NCI-H2081 (cell line): ENCODE data around the gene TPO.

Experiments
- DNase-seq, 2 experiments: peaks; one replicate each; lab custom pipeline; 2025; lab: John Stamatoyannopoulos, UW

The TPO gene

DNA sequence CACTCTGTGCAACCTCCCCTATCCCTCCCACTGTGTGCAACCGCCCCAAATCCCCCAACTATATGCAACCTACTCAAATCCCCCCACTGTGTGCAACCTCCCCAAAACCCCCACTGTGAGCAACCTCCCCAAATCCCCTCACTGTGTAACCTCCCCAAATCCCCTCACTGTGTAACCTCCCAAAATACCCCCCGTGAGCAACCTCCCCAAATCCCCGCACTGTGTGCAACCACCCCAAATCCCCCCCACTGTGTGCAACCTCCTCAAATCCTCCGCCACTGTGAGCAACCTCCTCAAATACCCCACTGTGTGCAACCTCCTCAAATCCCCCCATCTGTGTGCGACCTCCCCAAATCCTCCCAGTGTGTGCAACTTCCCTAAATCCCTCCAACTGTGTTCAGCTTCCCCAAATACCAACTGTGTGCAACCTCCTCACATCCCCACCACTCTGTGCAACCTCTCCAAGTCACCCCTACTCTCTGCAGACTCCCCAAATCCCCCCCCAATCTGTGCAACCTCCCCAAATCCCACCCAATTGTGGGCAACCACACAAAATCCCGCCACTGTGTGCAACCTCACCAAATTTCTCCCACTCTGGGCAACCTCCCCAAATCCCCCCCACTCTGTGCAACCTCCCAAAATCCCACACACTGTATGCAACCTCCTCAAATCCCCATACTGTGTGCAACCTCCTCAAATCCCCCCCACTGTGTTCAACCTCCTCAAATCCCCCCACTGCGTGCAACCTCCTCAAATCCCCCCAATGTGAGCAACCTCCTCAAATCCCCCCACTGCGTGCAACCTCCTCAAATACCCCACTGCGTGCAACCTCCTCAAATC is 114.1 kb downstream of the TPO start:
- DNase-seq: no peak

DNA sequence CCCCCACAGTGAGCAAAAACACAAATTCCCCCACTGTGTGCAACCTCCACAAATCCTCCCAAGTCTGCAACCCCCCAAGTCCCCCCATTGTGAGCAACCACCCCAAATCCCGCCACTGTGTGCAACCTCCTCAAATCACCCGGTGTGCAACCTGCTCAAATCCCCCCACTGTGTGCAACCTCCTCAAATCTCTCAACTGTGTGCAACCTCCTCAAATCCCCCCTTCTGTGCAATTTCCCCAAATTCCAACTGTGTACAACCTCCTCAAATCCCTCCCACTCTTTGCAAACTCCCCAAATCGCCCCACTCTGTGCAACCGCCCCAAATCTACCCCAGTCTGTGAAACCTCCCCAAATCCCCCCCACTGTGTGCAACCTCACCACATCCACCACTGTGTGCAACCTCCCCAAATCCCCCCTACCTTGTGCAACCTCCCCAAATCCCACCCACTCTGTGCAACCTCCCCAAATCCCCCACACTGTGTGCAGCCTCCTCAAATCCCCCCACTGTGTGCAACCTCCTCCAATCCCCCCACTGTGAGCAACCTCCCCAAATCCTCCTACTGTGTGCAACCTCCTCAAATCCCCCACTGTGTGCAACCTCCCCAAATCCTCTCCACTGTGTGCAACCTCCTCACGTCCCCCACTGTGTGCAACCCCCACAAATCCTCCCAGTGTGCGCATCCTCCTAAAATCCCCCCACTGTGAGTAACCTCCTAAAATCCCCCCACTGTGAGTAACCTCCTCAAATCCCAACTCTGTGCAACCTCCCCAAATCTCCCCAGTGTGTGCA is 115.2 kb downstream of the TPO start:
- no peak for DNase-seq

DNA sequence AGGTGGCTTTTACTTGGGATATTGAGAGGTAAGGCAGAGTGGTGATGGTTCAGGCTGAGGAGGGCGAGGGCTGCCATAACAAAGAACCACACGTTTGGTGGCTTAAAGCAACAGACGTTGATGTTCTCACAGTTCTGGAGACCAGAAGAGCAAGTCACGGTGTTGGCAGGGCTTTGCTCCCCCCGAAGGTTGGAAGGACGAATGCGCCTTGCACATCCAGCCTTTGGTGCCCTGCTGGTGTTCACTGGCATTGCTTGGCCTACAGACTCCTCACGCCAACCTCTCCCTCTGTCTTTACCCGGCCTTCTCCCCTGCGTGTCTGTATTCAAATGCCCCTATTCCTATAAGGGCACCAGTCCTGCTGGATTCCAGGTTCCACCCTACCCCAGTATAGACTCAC is 125.4 kb downstream of the TPO start:
- peak; percentile 60 to 68 for DNase-seq

DNA sequence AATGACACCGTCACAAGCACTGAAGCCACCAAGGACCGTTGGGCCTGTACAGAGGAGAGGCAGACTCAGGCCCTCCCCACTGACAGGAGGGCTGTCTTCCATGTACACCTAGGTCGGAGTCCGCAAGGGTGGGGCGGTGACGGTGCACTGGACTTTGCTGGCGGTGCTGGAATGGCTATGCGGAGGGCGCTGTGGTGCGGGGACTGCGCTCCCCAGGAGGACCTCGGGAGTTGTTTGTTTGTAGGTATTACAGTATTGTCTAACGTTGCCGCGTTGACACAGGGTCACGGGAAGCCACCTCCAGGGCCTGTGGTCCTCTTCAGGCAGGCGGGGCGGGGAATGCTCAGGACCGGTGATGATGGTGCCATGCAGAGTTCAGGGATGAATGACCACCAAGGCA is 126.2 kb downstream of the TPO start:
- DNase-seq: no peak

DNA sequence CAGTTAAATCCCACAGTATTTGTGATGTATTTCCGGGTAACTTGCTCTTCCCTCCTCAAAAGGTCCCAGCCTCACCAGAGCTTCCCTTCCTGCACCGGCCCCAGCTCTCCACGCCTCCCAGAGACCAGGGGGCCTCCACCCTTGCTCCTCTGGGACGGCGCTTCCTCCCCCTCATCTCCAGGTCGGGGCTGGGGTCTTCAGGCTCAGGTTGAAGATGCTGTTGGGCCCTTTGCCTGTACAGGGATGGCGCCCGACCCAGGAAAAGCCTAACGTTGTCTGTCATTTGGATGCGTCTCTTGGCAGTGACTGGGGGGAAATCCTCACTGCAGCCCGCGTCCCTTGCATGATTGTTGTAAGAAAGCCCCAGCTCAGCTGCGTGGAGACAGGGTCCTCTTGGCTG is 126.7 kb downstream of the TPO start:
- DNase-seq: no peak

DNA sequence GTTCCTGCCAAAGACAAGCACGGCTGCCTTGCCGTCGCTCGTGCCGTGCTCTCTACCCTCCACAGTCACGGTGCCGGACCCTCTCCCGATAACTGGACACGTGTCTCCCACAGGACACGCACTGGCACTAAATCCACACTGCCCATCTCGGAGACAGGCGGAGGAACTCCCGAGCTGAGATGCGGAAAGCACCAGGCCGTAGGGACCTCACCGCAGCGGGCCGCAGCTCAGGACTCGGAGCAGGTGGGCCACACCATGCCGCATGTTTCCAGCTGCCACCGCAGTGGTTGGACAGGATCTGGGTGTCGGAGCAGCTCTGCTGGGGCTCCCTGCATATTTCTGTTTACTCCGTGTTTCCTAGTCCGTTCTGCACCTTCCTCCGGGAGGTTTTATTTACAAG is 127.2 kb downstream of the TPO start:
- DNase-seq: no peak

DNA sequence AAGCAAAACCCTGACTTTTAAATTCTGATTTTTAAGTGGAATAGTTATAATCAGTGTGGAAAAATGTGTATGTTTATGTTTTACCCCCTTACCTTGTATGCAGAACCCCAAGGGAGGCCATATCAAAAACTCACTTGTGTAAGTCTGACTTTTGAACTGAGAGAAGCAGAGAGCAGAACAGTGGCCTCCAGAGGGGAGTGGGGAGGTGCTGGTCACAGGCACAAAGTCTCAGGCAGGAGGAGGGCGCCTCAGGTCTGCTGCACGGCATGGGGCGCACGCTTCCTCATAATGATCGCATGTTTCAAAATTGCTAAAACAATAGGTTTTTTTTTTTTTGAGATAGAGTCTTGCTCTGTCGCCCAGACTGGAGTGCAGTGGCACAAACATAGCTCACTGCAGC is 127.8 kb downstream of the TPO start:
- no peak for DNase-seq

DNA sequence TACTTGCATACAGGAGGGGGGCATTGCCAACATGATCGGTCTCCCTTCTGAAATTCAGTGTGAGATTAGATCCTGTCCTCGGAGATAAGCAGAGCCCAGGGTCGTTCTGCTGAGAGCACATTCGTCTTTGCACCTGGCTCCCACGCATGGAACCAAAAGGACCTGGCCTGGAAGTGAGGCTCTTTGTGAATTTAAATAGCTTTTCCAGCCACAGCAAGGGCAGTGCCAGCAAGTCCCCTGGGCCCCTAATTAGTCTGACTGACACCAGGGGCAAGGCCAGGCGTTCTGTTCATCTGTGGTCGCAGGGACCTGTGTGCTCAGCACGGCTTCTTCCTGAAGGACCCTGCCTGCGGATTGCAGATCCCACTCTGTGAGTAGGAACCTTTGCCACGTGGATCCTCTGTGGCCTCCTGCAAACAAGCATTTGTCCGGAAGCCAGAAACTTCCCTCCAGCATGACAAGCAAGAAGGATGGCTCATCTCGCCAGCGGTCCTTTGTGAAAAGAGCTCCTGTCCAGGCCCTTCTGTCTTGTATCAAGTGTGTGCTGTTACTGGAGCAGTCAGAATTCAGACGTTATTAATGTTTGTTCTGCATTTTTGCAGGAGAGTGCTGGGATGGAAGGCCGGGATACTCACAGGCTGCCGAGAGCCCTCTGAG is 128.7 kb downstream of the TPO start:
- no peak for DNase-seq

DNA sequence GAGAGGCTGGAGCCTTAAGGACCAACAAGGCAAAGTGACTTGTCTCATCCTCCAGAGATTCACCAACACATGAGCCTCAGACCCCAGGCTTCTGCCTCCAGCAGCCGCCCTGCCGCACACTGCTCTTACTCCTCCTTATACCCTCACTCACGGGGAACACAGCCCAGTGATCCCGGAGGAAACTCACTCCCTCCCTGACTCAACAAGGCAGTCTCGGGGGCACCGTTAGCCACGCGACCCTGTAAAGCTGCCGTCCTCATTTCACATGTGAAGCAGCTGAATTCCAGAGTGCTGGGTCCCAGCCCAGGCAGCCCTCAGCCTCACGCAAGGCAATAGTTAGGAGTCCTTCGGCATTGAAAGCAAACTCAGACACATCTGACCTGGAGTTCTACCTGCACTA is 129.7 kb downstream of the TPO start:
- no peak for DNase-seq

DNA sequence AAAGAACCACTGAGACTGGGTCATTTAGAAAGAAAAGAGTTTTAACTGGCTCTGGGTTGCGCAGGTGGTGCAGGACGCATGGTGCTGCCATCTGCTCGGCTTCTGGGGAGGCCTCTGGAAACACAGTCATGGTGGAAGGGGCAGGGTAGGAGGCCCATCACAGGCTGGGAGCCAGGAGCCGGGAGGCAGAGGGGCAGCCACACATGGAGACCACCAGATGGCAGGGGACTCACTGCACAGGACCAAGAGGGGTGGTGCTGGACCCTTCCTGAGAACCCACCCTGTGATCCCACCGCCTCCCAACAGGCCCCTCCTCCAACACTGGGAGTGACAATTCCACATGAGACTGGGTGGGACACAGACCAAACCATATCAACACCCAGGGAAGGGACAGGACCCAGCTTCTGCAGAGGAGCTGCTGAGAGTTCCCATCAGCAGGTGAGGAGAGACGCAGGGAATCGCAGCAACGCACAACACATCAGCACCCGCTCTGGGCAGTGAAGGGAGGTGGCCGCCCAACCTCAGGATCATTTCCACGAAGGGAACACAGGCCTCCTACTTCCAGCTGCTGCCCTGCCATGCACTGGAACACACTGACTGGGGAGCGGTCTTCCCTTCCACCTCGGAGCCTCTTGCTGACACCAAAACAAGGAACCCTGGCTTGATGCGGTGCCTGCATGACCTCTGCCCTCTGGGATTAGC is 130.7 kb downstream of the TPO start:
- no peak for DNase-seq

DNA sequence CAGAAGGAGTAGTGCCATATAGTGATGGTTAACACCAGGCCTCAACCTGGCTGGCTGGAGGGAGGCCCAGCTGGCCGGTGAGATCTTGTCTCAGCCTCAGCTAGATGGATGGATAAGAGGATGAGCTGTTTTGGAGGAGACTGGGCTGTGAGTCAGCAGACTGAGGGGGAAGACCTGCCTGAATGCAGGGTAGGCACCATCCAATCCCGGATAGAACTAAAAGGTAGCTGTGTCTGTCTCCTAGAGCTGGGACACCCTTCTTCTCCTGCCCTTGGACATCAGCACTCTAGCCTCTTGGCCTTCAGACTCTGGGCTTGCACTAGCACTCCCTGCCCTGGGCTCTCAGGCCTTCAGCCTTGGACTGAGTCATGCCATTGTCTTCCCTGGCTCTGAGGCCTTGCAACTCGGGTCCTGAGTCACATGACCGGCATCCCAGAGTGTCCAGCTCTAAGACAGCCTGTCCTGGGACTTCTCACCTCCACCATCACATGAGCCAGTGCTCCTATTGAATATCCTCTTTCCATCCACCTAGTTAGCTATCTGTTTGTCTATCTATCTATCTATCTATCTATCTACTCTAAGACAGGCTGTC is 131.3 kb downstream of the TPO start:
- no peak for DNase-seq

DNA sequence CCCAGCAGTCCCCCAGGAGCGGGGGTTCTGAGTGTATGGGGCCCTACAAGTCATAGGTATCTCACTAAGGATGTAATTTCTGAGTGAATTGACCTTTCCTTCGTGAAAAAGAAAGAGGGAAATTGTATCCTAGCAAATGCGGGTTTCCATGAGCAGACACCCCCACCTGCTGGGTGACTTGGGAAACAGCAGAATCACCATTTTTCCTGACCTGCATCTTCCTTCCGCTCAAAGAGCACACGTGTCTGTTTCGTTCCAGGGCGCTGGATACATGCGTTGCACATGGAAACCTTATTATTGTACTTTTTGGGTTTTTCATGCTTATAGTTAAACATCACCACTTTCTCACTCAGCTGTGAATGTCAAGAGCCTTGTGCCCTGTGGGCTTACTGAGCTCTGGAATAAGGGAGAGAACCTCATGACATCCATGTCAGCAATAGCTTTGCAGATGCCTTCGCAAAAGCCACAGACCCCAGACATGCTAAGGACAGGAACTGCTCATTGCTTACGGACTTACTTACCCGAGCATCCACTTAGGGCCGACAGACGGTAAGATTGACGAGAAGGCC is 132.8 kb downstream of the TPO start:
- peak; percentile 70 to 79 for DNase-seq

DNA sequence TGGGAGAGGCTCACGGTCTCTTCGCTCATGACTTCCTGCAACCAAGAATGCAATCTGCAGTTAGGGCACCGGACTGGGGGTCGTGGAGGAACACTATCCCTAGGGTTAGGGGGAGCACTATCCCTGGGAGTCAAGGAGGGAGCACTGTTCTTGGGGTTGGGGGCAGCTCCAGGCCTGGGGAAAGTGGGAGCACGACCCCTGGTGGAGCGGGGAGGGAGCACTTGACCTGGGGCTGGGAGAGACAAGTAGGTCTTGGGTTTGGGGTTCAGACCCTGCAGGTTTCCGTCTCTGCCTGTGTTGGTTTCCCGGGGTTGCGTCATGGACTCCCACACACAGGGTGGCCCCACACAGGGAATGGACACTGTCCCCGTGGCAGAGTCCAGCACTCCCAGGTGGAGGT is 133.6 kb downstream of the TPO start:
- DNase-seq: no peak

DNA sequence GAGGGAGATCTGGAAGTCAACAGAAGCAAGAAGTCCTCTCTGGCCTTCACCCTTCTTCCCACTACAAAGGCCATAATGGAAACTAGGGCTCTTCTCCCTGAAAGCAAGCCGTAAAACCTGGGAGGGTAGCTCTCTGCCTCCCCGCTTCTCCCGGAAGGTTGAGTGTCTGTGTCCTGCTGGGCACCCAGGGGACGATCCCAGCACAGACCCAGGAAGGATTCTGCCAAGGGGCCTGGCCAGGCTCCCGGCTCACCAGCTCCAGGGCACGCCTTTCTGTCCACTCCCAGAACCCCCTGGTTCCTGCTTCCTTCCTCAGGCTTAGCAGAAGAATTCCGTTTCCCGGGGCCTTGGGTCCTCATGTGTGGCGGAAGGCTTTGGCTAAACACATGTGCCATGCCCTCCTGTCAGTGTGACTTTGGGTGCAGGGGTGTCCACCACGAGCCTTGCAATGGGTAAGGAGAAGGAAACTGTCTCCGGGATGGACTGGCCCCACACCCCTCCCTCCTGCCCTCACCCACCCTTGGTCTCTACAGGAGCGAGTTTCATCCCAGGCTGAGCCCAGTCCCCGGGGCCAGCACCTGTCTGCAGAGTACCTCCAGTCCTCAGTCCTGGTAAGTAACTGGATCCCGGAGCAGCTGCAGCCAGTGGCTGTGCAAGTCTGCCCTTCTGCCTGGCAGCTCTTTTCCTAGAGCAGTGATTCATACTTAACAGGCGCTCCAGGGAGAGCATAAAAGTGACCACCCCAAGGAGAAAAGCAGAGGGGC is 135.8 kb downstream of the TPO start:
- DNase-seq: no peak

DNA sequence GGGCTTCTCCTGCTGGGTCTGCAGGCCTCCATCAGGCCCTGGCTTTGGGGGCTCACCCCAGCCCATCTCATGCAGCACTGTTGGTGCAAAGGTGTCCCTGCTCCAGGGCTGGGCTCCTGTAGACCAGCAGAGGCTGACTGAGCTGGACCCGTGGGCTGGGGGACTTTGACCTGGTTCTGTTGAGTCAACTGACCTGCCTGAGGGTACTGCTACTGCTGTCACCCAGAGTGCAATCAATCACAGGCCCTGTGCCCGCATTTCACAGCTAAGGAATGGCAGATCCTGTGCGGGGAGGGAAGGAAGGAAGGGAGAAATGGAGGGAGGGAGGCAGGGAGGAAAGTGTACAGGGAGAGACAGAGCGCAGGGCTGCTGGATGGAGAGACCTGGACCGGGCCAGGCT is 136.8 kb downstream of the TPO start:
- no peak for DNase-seq

DNA sequence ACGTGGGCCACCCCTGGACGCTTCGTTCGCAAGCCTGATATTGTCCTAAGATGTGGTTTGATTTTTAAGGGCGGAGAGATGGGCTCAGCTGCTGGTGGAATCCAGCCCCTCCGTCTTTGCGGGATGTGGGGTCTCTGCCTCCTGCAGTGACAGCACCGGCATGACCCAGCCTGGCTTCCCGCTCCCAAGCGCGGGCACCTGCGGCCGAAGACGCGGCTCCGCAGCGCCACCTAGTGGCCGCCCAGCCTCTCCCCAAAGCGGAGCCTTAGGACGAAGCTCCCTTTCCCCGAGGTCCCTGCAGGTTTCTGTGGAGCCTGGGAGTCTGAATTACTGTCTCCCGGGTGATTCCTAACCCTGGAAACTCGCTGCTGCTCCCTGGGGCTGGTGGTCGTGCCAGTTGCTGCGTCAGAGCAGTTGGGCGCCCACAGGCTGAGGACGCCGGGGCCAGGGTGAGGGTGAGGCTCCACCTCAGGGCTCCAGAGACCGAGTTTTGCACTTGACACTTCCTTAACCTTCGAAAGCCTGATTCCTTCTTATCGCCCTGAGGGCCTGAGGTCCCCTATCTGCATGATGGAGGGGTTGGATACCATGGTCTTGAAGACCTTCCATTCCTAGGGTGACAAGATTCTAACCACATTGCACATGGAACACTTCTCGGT is 137.5 kb downstream of the TPO start:
- peak; percentile 59 to 64 for DNase-seq

DNA sequence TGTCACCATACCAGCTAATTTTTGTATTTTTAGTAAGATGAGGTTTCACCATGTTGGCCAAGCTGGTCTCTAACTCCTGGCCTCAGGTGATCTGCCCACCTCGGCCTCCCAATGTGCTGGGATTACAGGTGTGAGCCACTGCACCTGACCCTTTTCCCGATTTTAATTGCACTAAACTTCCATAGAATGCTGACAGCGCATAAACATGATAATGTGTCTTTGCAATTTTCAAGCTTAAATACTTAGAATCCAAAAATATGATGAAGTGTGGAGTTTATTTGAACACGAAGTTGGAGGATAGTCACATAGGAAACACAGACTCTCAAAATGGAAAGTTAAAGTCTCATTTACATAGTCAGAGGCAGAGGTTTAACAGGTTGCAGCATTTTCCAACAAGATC is 138.6 kb downstream of the TPO start:
- no peak for DNase-seq

DNA sequence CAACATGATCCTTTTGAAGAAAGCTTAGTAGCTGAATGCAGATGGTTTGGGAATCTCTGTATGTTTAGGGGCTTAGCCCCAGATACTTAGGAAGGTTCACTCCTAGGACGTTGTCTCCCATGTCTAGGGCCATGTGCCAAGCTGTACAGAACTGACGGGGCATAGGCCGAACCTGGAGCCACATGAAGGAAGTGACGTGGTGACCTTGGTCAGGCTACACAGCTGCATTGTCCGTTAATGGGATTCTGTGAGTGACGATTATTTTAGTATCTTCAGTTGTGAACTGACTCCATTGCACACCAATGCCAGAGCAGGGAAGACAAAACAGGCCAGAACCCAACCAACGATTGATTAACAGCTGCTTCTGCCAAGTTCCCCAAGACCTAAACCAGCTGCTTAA is 139.3 kb downstream of the TPO start:
- DNase-seq: no peak

DNA sequence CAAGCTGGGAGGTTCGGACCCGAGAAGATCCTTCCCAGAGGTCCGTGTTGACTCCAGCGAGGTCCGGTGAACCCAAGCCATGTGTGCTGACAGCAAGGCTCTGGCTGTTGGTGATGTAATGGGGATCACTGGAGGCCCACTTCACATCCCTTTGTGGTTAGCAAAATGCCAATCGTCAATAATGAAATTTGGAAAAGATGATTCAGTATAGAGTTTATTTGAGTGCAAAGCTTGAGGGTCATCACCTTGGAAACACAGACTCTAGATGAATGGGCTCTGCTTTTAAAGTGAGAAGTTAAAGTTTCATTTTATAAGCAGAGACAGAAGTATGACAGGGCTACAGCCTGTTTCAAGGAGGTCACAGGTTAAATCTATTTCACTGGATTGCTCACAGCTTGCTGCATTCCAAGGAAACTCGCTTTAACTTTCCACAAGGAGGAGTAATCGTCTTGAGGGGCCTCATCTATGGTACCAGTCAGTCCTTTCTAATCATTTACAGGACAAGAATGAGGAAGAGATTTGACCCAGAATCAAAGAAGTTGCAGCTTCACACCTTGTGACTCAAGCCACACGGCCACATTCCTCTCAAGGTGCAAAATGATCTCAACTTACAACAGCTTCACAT is 140.5 kb downstream of the TPO start:
- DNase-seq: no peak

DNA sequence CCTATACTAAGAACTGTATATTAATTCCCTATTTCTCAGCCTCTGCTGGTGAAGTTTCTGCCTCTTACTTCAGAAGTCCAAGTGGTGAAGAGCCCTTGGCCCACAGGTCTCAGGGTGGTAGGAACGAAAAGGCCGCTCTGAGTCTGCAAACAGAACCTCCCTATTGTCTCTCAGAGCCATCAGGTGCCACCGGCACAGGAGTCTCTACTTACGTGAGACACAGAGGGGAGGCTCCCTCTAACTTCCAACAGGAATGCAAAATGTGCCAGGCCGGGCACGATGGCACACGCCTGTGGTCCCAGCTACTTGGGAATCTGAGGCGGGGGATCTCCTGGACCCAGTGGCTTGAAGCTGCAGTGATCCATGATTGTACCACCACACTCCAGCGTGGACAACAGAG is 143.0 kb downstream of the TPO start:
- no peak for DNase-seq
